H1 (cell line): ENCODE measurements around the gene UVRAG. TPM values are rescaled to one million over a fixed set of nuclear protein-coding genes. Genes with fewer than 3 reads are reported as not detected.

Experiments used
- CTCF ChIA-PET: fragments of 300-600 bp; sonication (Branson Sonifier 250); formaldehyde crosslinking; loops from one replicate; lab custom pipeline; 2021; ENCODE audit not compliant: partially characterized antibody; lab: Charles Lee
- POLR2A ChIA-PET: fragments of 300-600 bp; sonication (Branson Sonifier 250); formaldehyde crosslinking; loops from one replicate; lab custom pipeline; 2021; ENCODE audit warnings: inconsistent platforms; ENCODE audit not compliant: partially characterized antibody; lab: Charles Lee
- DNase-seq, 2 experiments: peaks; one replicate each; pipeline versions ENCODE4 v3.0.0 to v3.0.0-alpha.2; 2010 to 2022; ENCODE audit warnings: low spot score in 2 of 2, low read depth in 1 of 2, mixed read lengths in 1 of 2
- FAIRE-seq: peaks from 2 replicates; lab custom pipeline; 2011; peaks lifted over from hg19 to GRCh38; lab: Jason Lieb, UNC
- H2AFZ ChIP-seq: 2 replicates; pipeline ENCODE4 v1.8.1; 2012; ENCODE audit warnings: low read length, inconsistent platforms
- H2AK5ac ChIP-seq: 2 replicates; pipeline ENCODE4 v1.6.1; 2013; ENCODE audit warnings: low read depth, low read length
- H2BK120ac ChIP-seq: replicated peaks from 2 replicates; pipeline ENCODE3; 2013; ENCODE audit warnings: low read depth, low read length, inconsistent platforms
- H2BK12ac ChIP-seq: 2 replicates; pipeline ENCODE4 v1.6.1; 2013; ENCODE audit warnings: low read depth, low read length
- H2BK15ac ChIP-seq: 2 replicates; pipeline ENCODE4 v1.6.1; 2013; ENCODE audit warnings: low read length
- H2BK20ac ChIP-seq: 2 replicates; pipeline ENCODE4 v1.6.1; 2013; ENCODE audit warnings: low read length
- H2BK5ac ChIP-seq: 2 replicates; pipeline ENCODE4 v1.6.1; 2013; ENCODE audit warnings: low read depth, low read length
- H3K14ac ChIP-seq: 2 replicates; pipeline ENCODE4 v1.6.1; 2013; ENCODE audit warnings: inconsistent platforms; ENCODE audit not compliant: insufficient read length
- H3K18ac ChIP-seq: 2 replicates; pipeline ENCODE4 v1.6.1; 2013; ENCODE audit warnings: low read length; ENCODE audit errors: extremely low read depth
- H3K23ac ChIP-seq: 2 replicates; pipeline ENCODE4 v1.6.1; 2013; ENCODE audit warnings: inconsistent platforms; ENCODE audit not compliant: insufficient read length
- H3K23me2 ChIP-seq: 2 replicates; pipeline ENCODE4 v1.6.1; 2013; ENCODE audit warnings: low read depth, low read length
- H3K27ac ChIP-seq: 2 replicates; pipeline ENCODE4 v1.6.1; 2011; ENCODE audit warnings: low read depth, low read length, inconsistent platforms
- H3K27me3 ChIP-seq, 4 experiments: replicated peaks in 1 of 4; 1 replicate in 1 of 4; 2 replicates in 3 of 4; pipeline versions ENCODE4 v1.6.1 to v1.8.1; 2011 to 2013; ENCODE audit warnings: low read length in 3 of 4, mild to moderate bottlenecking in 3 of 4, inconsistent platforms in 2 of 4, mixed read lengths in 2 of 4, moderate library complexity in 1 of 4; ENCODE audit not compliant: control insufficient read depth in 3 of 4, insufficient read depth in 3 of 4; ENCODE audit errors: extremely low read depth in 1 of 4
- H3K36me3 ChIP-seq, 4 experiments: 2 replicates each; pipeline versions ENCODE4 v1.6.1 to v1.8.1; 2011 to 2013; ENCODE audit warnings: mild to moderate bottlenecking in 4 of 4, low read length in 3 of 4, moderate library complexity in 2 of 4, control low read depth in 1 of 4, inconsistent platforms in 1 of 4; ENCODE audit not compliant: insufficient read depth in 4 of 4, control insufficient read depth in 2 of 4
- H3K4ac ChIP-seq: replicated peaks from 2 replicates; pipeline ENCODE3; 2013; ENCODE audit warnings: low read length, low read depth, mixed read lengths, inconsistent platforms; ENCODE audit not compliant: insufficient read length
- H3K4me1 ChIP-seq, 4 experiments: replicated peaks in 1 of 4; 1 replicate in 1 of 4; 2 replicates in 3 of 4; pipeline versions ENCODE4 v1.6.1 to v1.8.1; 2011 to 2013; ENCODE audit warnings: low read length in 3 of 4, inconsistent platforms in 2 of 4, mixed read lengths in 1 of 4; ENCODE audit not compliant: insufficient read depth in 4 of 4, control insufficient read depth in 3 of 4
- H3K4me2 ChIP-seq, 2 experiments: 2 replicates each; pipeline versions ENCODE4 v1.6.1 to v1.8.1; 2011 to 2013; ENCODE audit warnings: low read depth in 2 of 2, low read length in 2 of 2, control low read depth in 1 of 2, inconsistent platforms in 1 of 2, mild to moderate bottlenecking in 1 of 2; ENCODE audit not compliant: insufficient read depth in 1 of 2
- H3K4me3 ChIP-seq, 4 experiments: fragments of 200-600, 300-600 bp in 1 of 4; sonication (generic), shearing (Covaris generic), sonication (Bioruptor Twin) in 1 of 4; 2 replicates each; pipeline versions ENCODE4 v1.5.1 to v1.8.1; 2011 to 2016; ENCODE audit warnings: low read length in 4 of 4, low read depth in 3 of 4, control low read depth in 2 of 4, inconsistent platforms in 2 of 4, mild to moderate bottlenecking in 2 of 4, mixed read lengths in 1 of 4, moderate library complexity in 1 of 4; ENCODE audit not compliant: insufficient read depth in 2 of 4; ENCODE audit errors: extremely low read depth in 1 of 4
- H3K56ac ChIP-seq: replicated peaks from 2 replicates; pipeline ENCODE3; 2013; ENCODE audit warnings: low read depth, mild to moderate bottlenecking, mixed read lengths, low read length, inconsistent platforms; ENCODE audit not compliant: insufficient read length
- H3K79me1 ChIP-seq: 2 replicates; pipeline ENCODE4 v1.6.1; 2013; ENCODE audit warnings: low read depth, low read length, control low read depth
- H3K79me2 ChIP-seq, 2 experiments: 2 replicates each; pipeline versions ENCODE4 v1.6.1 to v1.8.1; 2012 to 2013; ENCODE audit warnings: low read length in 2 of 2, mild to moderate bottlenecking in 2 of 2, inconsistent platforms in 1 of 2; ENCODE audit not compliant: insufficient read depth in 2 of 2, control insufficient read depth in 1 of 2
- H3K9ac ChIP-seq, 4 experiments: replicated peaks in 1 of 4; 1 replicate in 1 of 4; 2 replicates in 3 of 4; pipeline versions ENCODE4 v1.6.1 to v1.8.1; 2011 to 2013; ENCODE audit warnings: low read depth in 3 of 4, low read length in 3 of 4, control low read depth in 2 of 4, mild to moderate bottlenecking in 2 of 4, moderate library complexity in 2 of 4, inconsistent platforms in 1 of 4; ENCODE audit errors: extremely low read depth in 1 of 4
- H3K9me3 ChIP-seq, 2 experiments: 2 replicates each; pipeline versions ENCODE4 v1.6.1 to v1.8.1; 2012 to 2013; ENCODE audit warnings: mild to moderate bottlenecking in 2 of 2, moderate library complexity in 2 of 2, control low read depth in 1 of 2, inconsistent platforms in 1 of 2, low read depth in 1 of 2, low read length in 1 of 2, mixed read lengths in 1 of 2; ENCODE audit not compliant: insufficient read depth in 2 of 2
- H4K20me1 ChIP-seq, 2 experiments: replicated peaks in 1 of 2; 2 replicates each; pipeline versions ENCODE3 to v1.8.1; 2011 to 2013; ENCODE audit warnings: inconsistent platforms in 2 of 2, low read length in 2 of 2, mild to moderate bottlenecking in 1 of 2; ENCODE audit not compliant: insufficient read depth in 2 of 2, control insufficient read depth in 1 of 2
- H4K5ac ChIP-seq: 2 replicates; pipeline ENCODE4 v1.6.1; 2013; ENCODE audit warnings: low read length, low read depth, mixed read lengths, inconsistent platforms; ENCODE audit not compliant: insufficient read length
- H4K8ac ChIP-seq: 2 replicates; pipeline ENCODE4 v1.8.0; 2013; ENCODE audit warnings: mild to moderate bottlenecking, moderate library complexity, low read length, inconsistent platforms; ENCODE audit not compliant: insufficient read depth; ENCODE audit errors: extremely low read depth
- H4K91ac ChIP-seq: replicated peaks from 2 replicates; pipeline ENCODE3; 2013; ENCODE audit warnings: low read length, mixed read lengths, inconsistent platforms; ENCODE audit not compliant: insufficient read length
- POU5F1 ChIP-seq: IDR thresholded peaks from 2 replicates; pipeline ENCODE4 v1.6.1; 2011; ENCODE audit warnings: low read depth, mild to moderate bottlenecking, low read length, moderate library complexity
- WGBS, 2 experiments: shearing (Covaris generic) in 1 of 2; methylation state at CpG; one replicate each; pipeline versions ENCODE4 v1.1.6 to v1.1.7; 2013 to 2015; ENCODE audit warnings: low lambda C conversion rate in 2 of 2, mixed read lengths in 2 of 2, inconsistent platforms in 1 of 2, low coverage in 1 of 2, missing lambda C conversion rate in 1 of 2; ENCODE audit not compliant: insufficient replicate concordance in 2 of 2, insufficient coverage in 1 of 2, insufficient read length in 1 of 2; ENCODE audit errors: extremely low coverage in 1 of 2, missing lambda C conversion rate in 1 of 2; 5-methylcytosine and 5-hydroxymethylcytosine counted together
- polyA plus RNA-seq, 7 experiments: library from polyadenylated mRNA; depleted of rRNA in 3 of 7; stranded (reverse) in 5 of 7; unstranded in 2 of 7; fragments of >200 nt in 5 of 7; fragments of 200-250 nt in 2 of 7; gene quantifications; 1 replicate in 5 of 7; 2 replicates in 1 of 7; 4 replicates in 1 of 7; pipeline versions ENCODE4 v1.2.1 to v1.2.3, GENCODE V29; 2011 to 2013; ENCODE audit warnings: missing spikeins in 2 of 7, mixed read lengths in 2 of 7
- total RNA-seq: library from RNA; stranded (reverse); fragmentation: NEBNext Ultra II Directional; extraction: Animal tissue kit (Norgen Biotek cat#: 25700); gene quantifications from 2 replicates; pipeline ENCODE4 v1.2.1, GENCODE V29; 2021

Gene UVRAG
- total and polyA plus RNA-seq, 2 of the 8 experiments (the other 6 are each of a cell fraction or from before 2014, with no cell fraction given) = 5.5 to 14.7 TPM

GRCh38 chr11:76044750-76045320 lies 229.8 kb downstream of the UVRAG start:
- FAIRE-seq = no peak
- Histone ChIP-seq H4K5ac (no peak overlapping the region), H2BK5ac (no peak overlapping the region), H2BK12ac (no peak overlapping the region), H4K91ac (no peak overlapping the region), H2AFZ (no peak overlapping the region), H2BK120ac (no peak overlapping the region), H3K9me3 (peaks cover 6 to 18% of the 10 kb centered on the region in 2 experiments; a peak in 3 of 4 replicates), H3K4me1 (no peaks in the 10 kb centered on the region), H3K4ac (no peak overlapping the region), H4K8ac (no peak overlapping the region), H3K27me3 (no peaks in the 10 kb centered on the region), H3K18ac (no peak overlapping the region), H3K4me3 (no peak overlapping the region), H3K23ac (no peak overlapping the region), H4K20me1 (no peaks in the 10 kb centered on the region), H2BK20ac (no peak overlapping the region)
- 85% methylated on average over 7 of the region's 7 CpGs; no CpG with 5 or more reads in 1 of the 2 experiments for WGBS, 2 experiments
- POLR2A ChIA-PET = interaction anchor here (0.7 kb wide), 1 partner anchor 14 kb away, joined by 3 read pairs; no protein-coding TSS in a partner anchor
- CTCF ChIA-PET = interaction anchor here (0.7 kb wide), 1 partner anchor 10 kb away, joined by 3 read pairs; no protein-coding TSS in a partner anchor
- TF ChIP-seq POU5F1 = no peak
- TF ChIP-seq, all 59 proteins: peak for 0
- no peak overlapping the region for H3K9ac ChIP-seq
- H3K79me2 ChIP-seq = no peaks in the 10 kb centered on the region
- no peak overlapping the region for H3K4me2 ChIP-seq
- no peak for DNase-seq
- no peak overlapping the region for H3K56ac ChIP-seq
- no peak overlapping the region for H3K27ac ChIP-seq
- peaks cover 0 to 6% (median 1%) of the 10 kb centered on the region in 4 experiments; a peak in 2 of 8 replicates for H3K36me3 ChIP-seq
- H2BK15ac ChIP-seq = no peak overlapping the region
- H3K79me1 ChIP-seq = no peaks in the 10 kb centered on the region
- H3K23me2 ChIP-seq = no peaks in the 10 kb centered on the region
- no peak overlapping the region for H2AK5ac ChIP-seq
- no peak overlapping the region for H3K14ac ChIP-seq
